Measurements from ENCODE around the gene ASPHD1. TPM values are rescaled to one million over a fixed set of nuclear protein-coding genes. Genes with fewer than 3 reads are reported as not detected.
"Not testable (repeated sequence)": the region's sequence is repeated elsewhere in the genome, so short reads cannot be mapped to it uniquely, and the experiment has no call there.

The ASPHD1 gene
- total RNA-seq, 1 donor from 2014 or later = 0.26 TPM

- DNase-seq (ENCODE audit: low read depth in 2 of 2) = peak in 1 of 2 donors; percentile 43
Measured at GRCh38 chr16:29877266-29877961, 22.9 kb upstream of the ASPHD1 start.

GRCh38 chr16:29878172-29878571 is 22.1 kb upstream of the ASPHD1 start:
- DNase-seq (ENCODE audit: low read depth in 2 of 2) = no peak

GRCh38 chr16:29881050-29881449 is 19.2 kb upstream of the ASPHD1 start:
- no peak for DNase-seq (ENCODE audit: low read depth in 2 of 2)

GRCh38 chr16:29883987-29884386 is 16.3 kb upstream of the ASPHD1 start:
- DNase-seq (ENCODE audit: low read depth in 2 of 2) = no peak

- DNase-seq (ENCODE audit: low read depth in 2 of 2) = not testable (repeated sequence)
Measured at GRCh38 chr16:29889372-29889771, 10.9 kb upstream of the ASPHD1 start.

- no peak for DNase-seq (ENCODE audit: low read depth in 2 of 2)
Measured at GRCh38 chr16:29891525-29892457, 8.5 kb upstream of the ASPHD1 start.

GRCh38 chr16:29892458-29892813 is 7.9 kb upstream of the ASPHD1 start:
- no peak for DNase-seq (ENCODE audit: low read depth in 2 of 2)

- no peak for DNase-seq (ENCODE audit: low read depth in 2 of 2)
Measured at GRCh38 chr16:29893553-29893952, 6.7 kb upstream of the ASPHD1 start.

- DNase-seq (ENCODE audit: low read depth in 2 of 2) = no peak
Measured at GRCh38 chr16:29894352-29894751, 5.9 kb upstream of the ASPHD1 start.

- no peak for DNase-seq (ENCODE audit: low read depth in 2 of 2)
Measured at GRCh38 chr16:29896841-29897240, 3.4 kb upstream of the ASPHD1 start.

GRCh38 chr16:29897333-29897732 is 3.0 kb upstream of the ASPHD1 start:
- no peak for DNase-seq (ENCODE audit: low read depth in 2 of 2)

GRCh38 chr16:29898135-29898803 is 2.0 kb upstream of the ASPHD1 start:
- no peak for DNase-seq (ENCODE audit: low read depth in 2 of 2)

GRCh38 chr16:29898804-29899515 is 1.3 kb upstream of the ASPHD1 start:
- peak in 1 of 2 donors; percentile 13 for DNase-seq (ENCODE audit: low read depth in 2 of 2)

GRCh38 chr16:29899516-29900101 is 679 bp upstream of the ASPHD1 start, which contains the start of gene SEZ6L2:
TSS of gene SEZ6L2 (minus strand) at chr16:29899550. CDS start at chr16:29899019, 531 bp downstream.
- DNase-seq (ENCODE audit: low read depth in 2 of 2) = peak; percentile 65 to 80

GRCh38 chr16:29900888-29901606 is 759 bp downstream of the ASPHD1 start:
- no peak for DNase-seq (ENCODE audit: low read depth in 2 of 2)

GRCh38 chr16:29901607-29901945 is 1.3 kb downstream of the ASPHD1 start:
- DNase-seq (ENCODE audit: low read depth in 2 of 2) = no peak

- DNase-seq (ENCODE audit: low read depth in 2 of 2) = no peak
Measured at GRCh38 chr16:29903590-29903989, 3.3 kb downstream of the ASPHD1 start.

- DNase-seq (ENCODE audit: low read depth in 2 of 2) = no peak
Measured at GRCh38 chr16:29904947-29905346, 4.7 kb downstream of the ASPHD1 start.

- DNase-seq (ENCODE audit: low read depth in 2 of 2) = no peak
Measured at GRCh38 chr16:29905668-29906067, 5.4 kb downstream of the ASPHD1 start.

GRCh38 chr16:29906520-29907244 is 6.4 kb downstream of the ASPHD1 start:
- DNase-seq (ENCODE audit: low read depth in 2 of 2) = no peak
